CD4-positive, alpha-beta T cell treated with Interleukin-17A for 4 hours (primary cell): ENCODE results near the gene NCR2.

ENCODE experiments used
- DNase-seq: peaks from one replicate; pipeline ENCODE4 v3.0.0-alpha.2; 2020; ENCODE audit warnings: mixed read lengths

NCR2 gene

DNA sequence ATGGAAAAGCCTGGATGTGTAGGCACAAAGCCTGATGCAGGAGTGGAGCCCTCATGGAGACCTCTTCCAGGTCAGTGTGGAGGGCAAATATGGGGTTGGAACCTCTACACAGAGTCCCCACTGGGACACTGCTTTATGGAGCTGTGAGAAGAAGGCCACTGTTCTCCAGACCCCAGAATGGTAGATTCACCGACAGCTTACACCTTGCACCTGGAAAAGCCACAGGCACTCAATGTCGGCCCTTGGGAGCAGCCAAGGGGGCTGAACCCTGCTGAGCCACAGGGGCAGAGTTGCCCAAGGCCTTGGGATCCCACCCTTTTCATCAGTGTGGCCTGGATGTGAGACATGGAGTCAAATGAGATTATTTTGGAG is 24.9 kb downstream of the NCR2 start:
- DNase-seq = no peak

DNA sequence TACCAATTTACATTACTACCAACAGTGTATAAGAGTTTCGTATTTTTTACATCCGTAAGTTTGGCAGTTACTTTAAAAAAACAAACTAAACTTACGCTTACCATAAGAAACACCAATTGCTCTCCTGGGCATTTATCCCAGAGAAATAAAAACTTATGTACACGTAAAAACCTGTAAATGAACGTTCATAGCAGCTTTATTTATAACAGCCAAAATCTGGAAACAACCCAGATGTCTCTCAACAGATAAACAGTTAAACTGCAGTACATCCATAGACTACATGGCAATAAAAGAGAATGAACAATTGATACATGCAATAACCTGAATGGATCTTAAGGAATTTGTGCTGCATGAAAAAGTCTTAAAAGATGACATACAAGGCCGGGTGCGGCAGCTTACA is 30.7 kb downstream of the NCR2 start:
- DNase-seq = no peak

DNA sequence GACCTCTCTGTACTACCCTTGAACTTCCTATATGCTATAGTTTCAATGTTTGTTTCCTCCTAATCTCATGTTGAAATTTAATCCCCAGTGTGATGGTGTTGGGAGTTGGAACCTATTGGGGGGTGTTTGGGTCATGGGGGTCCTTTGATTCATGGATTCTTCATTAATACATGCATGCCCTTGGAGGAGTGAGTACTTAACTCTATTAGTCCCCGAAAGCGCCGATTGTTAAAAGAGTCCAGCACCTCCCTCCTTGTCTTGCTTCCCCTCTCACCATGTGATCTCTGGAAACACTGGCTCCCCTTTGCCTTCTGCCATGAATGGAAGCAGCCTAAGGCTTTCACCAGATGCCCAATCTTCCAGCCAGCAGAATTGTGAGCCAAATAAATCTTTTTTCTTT is 31.7 kb downstream of the NCR2 start:
- no peak for DNase-seq

DNA sequence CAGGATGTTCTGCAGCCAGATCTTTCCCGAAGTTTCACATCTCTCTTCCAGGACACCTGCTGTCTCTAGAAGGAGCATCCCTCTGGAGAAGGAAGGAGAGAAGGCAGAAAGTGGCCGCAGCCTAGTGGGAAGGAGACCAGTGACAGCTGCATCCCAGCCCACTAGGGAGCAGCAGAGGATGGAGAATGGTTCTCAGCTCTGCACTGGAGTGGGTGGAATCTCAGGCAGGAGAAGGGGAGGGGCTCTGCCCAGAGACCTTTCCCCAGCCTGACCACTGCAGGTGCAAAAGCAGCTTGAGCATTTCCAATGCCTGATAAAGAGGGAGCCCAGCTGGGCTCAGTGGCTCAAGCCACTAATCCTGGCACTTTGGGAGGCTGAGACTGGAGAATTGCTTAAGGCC is 32.3 kb downstream of the NCR2 start:
- no peak for DNase-seq

DNA sequence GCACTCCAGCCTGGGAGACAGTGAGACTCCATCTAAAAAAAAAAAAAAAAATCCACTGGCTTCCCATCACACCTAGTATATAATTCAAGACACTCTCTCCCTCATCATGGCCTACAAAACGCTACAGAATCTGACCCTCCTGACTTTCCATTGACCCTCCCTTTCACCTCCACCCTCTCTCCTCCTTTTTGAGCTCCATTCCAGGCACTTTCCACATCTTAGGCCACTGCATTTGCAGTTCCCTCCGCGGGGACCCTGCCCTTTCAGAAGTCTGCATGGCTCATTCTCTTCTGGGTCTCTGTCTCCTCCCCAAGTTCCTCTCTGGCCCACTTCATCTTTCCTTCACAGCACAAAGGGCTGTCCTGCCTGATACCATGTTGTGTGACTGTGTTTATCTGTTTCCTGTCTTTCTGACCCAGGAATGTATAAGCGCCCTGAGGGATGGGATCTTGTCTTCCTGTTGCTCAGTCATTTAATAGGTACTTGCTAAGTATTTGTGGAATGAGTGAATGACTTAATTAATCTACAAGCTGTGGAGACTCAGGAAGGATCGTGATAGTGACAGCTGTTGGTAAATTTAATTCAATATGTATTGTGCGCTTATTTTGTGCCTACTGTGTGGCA is 35.2 kb downstream of the NCR2 start:
- no peak for DNase-seq

DNA sequence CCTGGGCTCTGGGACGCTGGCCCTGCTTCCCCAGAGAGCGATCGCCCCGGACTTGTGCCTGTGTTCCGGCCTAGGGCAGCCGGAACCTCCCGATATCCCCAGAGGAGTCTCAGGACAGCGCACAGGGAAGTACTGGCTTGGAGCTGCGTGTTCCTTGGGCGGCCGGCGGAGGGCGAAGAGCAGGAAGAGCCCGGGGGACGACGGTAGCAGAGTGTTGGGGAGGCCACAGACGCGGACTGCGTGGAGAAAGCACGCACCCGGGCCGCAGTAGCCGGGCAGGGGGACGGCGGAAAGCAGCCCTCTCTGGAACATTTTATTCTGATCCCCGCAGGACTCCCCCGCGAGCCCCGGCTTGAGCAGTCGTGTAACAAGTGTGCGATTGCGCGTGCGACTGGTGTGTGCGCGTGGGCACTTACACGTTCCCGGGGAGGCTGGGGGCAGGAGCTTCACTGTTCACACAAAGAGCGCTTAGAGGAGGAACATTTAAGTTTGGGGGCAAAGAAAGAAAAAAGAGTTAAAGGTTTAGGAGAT is 36.1 kb downstream of the NCR2 start:
- DNase-seq = peak; percentile 8

DNA sequence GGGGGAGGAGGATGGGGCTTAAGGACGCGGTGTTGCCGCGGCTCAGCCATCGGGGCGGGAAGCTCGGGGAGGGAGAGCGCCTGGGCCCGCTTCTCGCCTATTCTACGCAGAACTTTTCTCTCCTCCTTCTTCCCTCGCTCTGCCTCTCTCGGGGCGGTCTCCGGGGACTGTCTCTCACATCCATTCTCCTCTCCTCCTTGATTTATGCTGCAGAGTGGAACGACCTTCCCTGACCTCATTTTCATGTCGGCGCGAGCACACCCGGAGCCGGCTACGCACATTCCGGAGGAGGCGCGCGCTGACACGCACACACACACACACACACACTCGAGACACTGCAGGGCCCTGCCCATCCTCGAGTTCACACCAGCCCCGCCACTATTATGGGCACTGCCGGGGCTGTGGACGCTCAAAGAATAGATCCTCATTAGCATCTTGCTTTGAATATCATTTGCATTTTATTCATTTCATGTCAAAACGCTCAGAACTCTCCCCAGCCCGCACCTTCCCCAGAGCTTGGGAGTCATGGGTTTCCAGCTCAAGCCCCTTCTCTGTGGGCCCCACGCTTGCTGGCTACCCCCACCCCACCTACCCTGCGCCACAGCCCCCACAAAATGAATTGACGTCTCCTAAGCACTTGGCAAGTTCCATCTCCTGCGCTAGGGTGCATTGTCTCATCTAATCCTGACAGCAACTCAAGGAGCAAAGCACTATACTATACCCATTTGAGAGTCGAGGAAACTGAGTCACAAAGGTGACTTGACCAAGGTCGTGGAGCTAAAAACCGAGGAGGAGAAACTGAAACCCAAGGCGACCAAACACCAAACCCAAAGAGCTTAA is 36.8 kb downstream of the NCR2 start:
- DNase-seq = peak; percentile 11

DNA sequence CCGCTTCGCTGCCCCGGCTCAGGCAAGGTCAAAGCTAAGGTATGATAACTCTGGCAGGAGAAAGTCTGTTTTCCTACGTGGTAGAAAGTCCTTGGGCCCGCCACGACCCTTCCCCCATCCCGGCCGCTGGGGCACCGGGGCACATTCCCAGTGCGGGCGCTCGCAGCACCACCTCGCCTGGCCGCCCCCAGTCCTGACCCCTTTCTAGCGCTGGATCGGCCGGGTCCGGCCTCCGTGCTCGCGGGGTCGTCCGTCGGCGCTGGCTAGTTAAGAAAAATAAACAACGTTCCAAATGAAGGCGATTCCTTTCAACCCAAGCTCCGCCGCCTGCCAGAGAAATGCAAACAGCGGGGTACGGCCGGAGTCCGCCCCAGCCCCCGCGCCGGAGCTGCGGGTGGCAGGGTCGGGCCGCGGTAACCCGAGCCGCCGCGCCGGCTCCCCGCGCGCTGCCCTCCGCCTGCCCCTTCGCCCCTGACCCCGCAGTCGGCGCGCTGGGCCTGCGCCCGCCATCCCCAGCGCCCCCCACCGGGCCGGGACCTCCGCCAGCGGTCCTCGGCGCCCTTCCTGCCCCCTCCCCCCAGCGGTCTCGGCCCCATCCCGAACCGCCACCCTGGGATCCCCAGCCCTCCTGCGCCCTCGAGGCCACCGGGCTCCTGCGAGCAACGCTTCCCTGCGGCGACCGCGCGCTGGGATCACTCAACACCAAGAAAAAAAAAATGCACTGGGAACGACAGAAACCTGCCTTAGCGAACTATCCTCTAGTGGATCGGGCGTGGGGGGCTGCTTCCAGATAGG is 37.6 kb downstream of the NCR2 start:
- no peak for DNase-seq

DNA sequence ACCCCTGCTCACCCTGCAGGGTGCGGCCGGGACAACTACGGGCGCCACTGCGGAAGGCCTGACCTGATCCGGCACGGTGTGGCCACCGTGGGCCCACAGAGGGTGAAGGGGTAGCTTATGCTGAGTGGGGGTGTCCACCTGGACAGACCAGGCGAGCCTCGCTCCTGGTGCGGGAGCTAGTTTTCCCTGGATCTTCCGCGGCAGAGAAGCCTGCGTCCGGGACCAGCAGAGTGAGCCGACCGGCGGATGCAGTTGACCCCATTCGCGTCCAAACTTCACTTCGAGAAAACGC is 38.2 kb downstream of the NCR2 start:
- DNase-seq = no peak

DNA sequence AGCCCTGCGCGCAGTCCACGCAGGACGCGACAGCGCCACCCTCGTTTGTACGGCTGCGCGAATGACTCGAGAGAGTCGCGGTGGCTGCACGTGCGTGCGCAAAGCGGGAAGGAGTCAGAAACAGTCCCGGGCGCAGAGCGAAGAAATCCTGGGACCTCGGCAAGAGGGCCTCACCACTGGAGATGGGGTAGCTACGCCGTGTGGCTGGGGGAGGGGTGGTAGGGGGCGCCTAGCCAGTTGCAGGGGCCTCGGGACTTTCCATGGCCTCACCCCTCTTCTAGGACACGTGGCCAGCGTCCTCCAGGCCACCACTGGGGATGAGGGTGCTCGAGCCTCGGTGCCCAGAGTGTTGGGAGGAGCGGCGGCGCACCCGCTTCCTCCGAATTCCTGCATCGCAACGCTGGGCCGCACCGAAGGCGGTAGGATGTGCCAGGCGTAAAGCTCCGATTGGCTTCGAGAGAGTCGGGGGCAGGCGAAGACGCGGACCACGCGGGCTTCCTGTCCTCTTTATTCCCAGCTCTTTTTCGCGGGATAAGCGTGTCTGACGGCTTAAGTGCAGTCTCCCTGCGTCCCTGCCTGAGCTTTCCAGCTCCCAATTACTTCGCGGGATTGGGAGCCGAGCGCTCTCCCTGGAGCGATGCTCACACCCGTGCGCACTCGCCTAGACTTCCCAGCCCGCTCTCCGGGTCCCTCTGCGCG is 38.7 kb downstream of the NCR2 start:
- DNase-seq = no peak

DNA sequence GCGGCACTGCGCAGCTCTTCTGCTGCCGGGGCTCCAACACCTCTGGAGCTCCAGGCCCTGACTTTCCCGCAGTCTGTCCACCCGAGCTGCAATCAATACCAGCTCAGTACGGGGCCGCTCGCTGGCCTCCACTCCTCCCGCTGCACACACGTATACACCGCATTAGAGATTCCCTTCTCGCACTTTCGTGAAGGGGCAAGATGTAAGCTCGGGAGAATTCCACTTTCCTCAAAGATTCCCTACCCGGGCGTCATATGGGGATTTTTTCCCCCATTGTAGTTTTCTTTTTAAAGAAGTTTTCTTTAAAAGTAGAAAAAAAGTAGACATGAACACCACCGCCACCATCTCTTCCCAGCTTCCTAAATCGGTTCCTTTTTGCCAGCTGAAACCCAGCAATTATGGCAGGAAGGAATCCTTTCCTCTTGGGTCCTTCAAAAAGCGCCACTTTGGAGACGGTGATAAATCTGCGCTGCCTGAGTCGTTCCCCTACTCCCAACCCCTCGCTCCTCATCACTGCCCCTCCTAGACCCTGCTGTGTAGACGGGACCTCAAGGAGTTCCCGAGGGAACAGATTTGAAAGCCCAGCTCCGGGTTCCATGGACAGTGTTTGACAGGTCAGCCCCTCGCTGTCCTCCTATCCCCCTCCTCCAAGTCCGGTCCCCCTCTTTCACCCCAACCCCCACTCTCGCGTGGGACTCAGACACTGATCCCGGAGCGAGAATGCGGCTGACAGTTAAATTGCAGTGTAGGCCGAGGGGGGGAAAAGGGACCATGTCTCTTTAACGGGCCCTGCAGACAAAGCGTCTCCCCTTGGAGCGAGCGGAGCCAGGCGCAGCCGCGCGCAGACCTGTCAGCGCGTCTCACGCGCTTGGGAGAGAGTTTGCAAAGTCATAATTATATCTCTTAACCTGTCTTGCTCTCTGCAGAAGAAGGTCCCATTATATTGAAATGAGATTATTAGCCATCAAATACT is 39.5 kb downstream of the NCR2 start:
- no peak for DNase-seq

DNA sequence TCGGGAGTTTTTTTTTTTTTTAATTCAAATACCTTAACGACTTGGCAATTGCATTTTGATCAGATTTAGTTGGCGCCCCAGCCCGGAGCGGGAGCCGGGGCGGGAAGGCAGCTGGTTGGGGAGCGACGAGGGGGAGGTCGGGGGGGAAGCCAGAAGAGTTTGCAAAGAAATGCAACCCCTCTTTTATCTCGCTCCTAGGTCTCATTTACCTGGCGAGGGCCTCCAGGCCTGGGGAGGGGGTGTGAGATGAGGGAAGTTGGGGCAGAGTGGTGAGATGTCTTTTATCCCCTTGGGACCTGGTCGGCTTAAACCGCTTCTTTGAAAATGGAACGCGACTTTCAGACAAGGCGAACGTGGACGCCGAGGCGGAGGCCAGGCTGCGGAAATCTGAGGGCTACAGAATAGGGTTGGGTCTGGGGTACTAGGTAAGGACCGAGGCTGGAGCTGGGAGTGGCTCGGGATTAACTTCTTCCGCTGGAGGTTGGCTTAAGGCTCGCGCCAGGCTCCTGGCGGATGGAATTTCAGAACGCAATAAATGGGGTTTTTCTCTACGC is 40.3 kb downstream of the NCR2 start:
- DNase-seq = no peak

DNA sequence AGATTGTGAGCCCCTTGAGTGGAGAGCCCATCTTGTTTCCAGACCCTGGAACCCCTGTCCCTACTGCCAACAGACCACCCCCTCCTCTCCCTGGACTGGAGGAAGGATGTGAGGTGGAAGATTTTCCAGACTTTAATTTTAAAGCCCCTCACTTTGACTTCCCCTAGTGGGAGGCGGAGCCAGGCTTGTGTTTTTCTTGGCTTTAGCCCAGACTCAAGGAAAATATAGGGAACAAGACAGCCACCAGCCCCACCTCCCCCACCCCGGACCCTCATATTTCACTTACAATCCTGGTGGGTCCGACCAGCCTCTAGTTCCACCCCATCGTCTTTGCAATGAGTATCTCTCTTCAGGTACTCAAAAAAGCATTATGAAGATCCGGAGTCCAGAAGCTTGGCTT is 40.8 kb downstream of the NCR2 start:
- DNase-seq = no peak

DNA sequence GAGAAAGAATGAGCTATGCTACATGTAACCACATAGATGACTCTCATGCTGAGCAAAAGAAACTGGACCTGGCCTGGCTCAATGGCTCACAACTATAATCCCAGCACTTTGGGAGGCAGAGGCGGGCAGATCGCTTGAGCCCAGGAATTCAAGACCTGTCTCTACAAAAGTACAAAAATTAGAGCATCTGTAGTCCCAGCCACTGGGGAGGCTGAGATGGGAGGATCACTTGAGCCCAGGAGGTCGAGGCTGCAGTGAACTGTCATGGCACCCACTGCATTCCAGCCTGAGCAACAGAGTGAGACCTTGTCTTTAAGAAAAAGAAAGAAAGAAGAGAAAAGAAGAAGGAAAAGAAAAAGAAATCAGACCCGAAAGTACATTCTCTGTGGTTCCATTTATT is 41.7 kb downstream of the NCR2 start:
- no peak for DNase-seq

DNA sequence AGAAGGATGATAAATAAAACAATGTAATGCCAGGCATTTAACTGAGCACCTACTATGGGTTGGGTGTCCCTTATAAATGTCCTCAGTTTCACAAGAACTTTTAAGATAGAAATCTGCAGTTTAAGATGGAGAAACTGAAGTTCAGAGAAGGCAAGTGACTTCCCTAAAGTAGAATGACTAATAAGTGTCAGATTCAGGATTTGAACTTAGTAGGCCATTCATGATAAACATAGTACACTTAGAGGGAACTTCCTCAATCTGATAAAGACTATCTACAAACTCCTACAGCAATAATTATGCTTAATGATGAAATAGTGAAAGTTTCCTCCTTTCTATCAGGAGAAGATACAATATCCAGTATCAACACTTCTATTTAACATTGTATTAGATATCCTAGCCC is 43.9 kb downstream of the NCR2 start:
- no peak for DNase-seq

DNA sequence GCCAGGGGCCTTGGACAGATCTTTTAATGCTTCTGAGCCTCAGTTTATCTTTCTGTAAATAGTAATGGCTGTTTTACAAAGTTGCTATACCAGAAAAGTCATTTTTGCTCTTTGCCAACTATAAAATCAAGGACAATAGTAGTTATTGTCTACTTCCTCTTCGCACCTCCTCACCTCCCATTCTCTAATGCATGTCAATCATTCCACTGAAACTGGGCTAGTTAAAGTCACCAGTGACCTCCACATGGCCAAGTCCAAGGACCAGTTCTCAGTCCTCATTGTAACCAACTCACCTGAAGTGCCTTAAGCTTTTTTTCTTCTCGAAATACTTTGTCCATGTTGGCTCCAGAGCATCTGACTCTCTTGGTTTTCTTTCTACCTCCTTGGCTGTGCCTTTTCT is 51.2 kb downstream of the NCR2 start:
- no peak for DNase-seq

DNA sequence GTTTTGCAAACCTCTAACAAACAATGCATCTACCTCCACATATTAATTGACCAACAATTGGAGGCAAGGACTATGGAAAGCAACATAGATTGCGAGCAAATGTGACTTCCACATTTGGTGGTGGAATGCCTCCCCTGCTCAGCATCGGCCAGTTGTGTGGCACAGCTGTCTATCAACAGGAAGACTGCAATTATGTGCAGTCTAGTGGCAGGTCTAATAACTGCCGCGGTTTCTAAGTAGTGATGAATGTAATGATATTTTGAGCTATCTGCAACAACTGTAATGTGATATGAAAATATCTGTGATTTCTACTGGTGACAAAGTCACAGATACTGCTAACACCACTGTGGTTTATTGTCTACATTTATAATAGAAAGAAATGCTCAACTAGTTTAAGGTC is 56.8 kb downstream of the NCR2 start:
- no peak for DNase-seq

DNA sequence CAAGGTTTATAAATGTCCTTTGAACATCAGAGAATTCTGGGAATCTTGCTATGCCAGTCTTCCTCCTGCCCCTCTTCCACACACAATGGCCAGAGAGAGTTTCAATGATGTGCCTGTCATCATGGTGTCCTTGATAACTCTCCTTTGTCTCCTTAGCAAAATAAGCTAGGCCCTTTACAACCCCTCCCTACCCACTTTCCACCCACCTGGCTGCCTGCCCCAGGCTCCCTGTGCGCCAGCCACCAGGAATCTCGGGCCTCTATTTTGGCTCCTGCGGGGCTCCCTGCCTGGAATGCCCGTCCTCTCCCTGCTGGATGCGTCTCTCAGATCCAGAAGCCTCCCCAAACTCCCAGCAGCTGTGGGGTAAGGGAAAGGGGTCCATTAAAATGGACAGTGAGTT is 60.9 kb downstream of the NCR2 start:
- DNase-seq = no peak

DNA sequence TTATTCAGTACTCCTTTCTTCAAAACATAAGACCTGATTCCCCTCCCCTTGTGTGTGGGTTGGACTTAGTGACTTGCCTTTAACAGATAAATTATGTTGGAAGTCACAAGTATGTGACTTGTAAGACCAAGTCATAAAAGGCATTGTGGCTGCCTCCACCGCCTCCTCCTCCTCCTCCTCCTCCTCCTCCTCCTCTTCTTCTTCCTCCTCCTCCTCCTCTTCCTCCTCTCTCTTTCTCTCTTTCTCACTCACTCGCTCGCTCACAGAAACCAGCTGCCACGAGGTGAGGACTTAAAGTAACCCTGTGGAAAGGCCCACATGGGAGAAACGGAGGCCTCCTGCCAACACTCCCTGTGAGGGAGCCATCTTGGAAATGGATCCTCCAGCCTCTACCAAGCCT is 64.0 kb downstream of the NCR2 start:
- DNase-seq = no peak
